Activated naive CD8-positive, alpha-beta T cell treated with anti-CD3 and anti-CD28 coated beads, Interleukin-2, amount 50 U/mL, for 24 hours (primary cell): ENCODE data around the gene MFSD8.
"Not testable (repeated sequence)": the region's sequence is repeated elsewhere in the genome, so short reads cannot be mapped to it uniquely, and the experiment has no call there.

Source experiments
- ATAC-seq: fragments of 150-1000 bp; cut with Tn5 transposase; one replicate; pipeline ENCODE4 v1.10.0; 2021
- DNase-seq: peaks from one replicate; pipeline ENCODE4 v3.0.0; 2021
- H3K27ac Mint-ChIP-seq: one replicate; pipeline ENCODE4 v1.8.0; 2021; ENCODE audit warnings: mild to moderate bottlenecking, mixed read lengths
- H3K27me3 Mint-ChIP-seq: one replicate; pipeline ENCODE4 v1.8.0; 2021; ENCODE audit warnings: mixed read lengths
- H3K36me3 Mint-ChIP-seq: one replicate; pipeline ENCODE4 v1.8.0; 2021; ENCODE audit warnings: low read depth, mixed read lengths
- H3K4me1 Mint-ChIP-seq: one replicate; pipeline ENCODE4 v1.8.0; 2021; ENCODE audit warnings: mixed read lengths
- H3K4me3 Mint-ChIP-seq: one replicate; pipeline ENCODE4 v1.8.0; 2021; ENCODE audit warnings: mild to moderate bottlenecking, moderate library complexity, mixed read lengths
- H3K9me3 Mint-ChIP-seq: one replicate; pipeline ENCODE4 v1.8.0; 2021; ENCODE audit warnings: mixed read lengths

The MFSD8 gene, protein sequence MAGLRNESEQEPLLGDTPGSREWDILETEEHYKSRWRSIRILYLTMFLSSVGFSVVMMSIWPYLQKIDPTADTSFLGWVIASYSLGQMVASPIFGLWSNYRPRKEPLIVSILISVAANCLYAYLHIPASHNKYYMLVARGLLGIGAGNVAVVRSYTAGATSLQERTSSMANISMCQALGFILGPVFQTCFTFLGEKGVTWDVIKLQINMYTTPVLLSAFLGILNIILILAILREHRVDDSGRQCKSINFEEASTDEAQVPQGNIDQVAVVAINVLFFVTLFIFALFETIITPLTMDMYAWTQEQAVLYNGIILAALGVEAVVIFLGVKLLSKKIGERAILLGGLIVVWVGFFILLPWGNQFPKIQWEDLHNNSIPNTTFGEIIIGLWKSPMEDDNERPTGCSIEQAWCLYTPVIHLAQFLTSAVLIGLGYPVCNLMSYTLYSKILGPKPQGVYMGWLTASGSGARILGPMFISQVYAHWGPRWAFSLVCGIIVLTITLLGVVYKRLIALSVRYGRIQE

DNA sequence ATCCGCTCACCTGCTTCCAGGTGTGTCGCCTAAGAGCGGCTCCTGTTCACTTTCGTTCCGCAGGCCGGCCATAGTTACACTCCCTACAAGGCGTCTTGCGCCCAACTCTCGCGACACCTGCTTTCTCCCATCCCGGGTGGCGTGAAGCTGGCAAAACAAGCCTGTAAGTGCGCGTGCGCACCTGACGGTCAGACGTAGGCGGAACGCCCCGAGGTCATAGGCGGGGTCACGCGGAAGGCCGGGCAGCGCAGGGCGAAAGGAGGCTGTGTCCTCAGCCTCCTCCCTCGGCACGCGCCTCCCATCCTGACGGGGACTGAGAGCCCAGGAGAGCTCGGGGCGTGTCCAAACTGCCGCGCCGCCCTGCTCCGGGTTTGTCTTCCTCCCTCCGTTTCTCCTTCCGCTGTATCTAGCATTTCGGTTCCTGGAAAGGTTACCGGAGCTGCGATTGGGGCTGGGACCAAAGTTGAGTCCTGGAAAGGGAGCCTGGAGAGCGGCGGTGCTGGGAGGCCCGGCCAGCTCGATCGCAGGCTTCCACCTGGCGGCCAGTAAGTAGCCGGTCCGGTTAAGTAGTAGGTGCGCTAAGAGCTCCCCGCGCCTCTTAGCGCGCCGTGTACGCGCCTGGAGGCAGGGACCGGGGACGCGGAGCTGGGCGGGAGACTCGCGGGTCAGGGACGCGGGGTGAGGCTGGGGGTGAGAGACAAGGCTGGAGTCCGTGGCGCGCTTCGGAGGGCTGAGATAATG is at the start of gene MFSD8, which contains the start of gene ABHD18:
MFSD8 (minus strand) TSS at position 112 of the 741 bp plus-strand sequence; CDS start at position 72, 40 bp downstream.
ABHD18 (plus strand) TSS at position 345 of the 741 bp plus-strand sequence. CDS start 17,550 bp downstream, outside the sequence.
- peaks cover 16% of the 10 kb centered on the region for H3K36me3 Mint-ChIP-seq
- no peaks in the 10 kb centered on the region for H3K9me3 Mint-ChIP-seq
- ATAC-seq (peak; percentile 97), DNase-seq (peak; percentile 99)
- peak within 1 kb of the TSS; percentile 91 for H3K4me3 Mint-ChIP-seq
- no peaks in the 10 kb centered on the region for H3K27me3 Mint-ChIP-seq
- H3K27ac Mint-ChIP-seq = peak within 1 kb of the TSS; percentile 93
- peaks cover 44% of the 10 kb centered on the region for H3K4me1 Mint-ChIP-seq

GRCh38 chr4:128009428-128009827 is 44.5 kb upstream of the MFSD8 start:
- peaks cover 25% of the 10 kb centered on the region for H3K36me3 Mint-ChIP-seq
- no peak overlapping the region for H3K27ac Mint-ChIP-seq
- no peaks in the 10 kb centered on the region for H3K27me3 Mint-ChIP-seq
- no peak for DNase-seq
- no peaks in the 10 kb centered on the region for H3K9me3 Mint-ChIP-seq
- ATAC-seq = no peak
- H3K4me3 Mint-ChIP-seq = no peak overlapping the region
- H3K4me1 Mint-ChIP-seq = peaks cover 2% of the 10 kb centered on the region

DNA sequence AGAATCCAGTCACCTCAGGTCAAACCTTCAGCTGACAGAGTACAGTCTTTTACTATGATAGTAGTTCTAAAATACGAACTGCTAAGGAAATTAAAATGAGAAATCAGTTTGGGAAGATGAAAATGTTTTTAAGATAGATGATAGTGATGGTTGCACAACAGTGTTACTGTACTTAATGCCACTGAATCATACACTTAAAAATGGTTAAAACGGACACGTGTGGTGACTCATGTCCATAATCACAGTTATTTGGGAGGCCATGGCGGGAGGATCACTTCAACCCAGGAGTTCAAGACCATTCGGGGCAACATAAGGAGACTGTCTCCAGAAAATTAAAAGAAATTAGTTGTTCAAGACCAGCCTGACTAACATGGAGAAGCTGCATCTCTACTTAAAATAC is 41.6 kb upstream of the MFSD8 start:
- Mint-ChIP-seq H3K27me3 (no peaks in the 10 kb centered on the region), H3K36me3 (peaks cover 20% of the 10 kb centered on the region), H3K4me3 (no peak overlapping the region), H3K4me1 (peaks cover 3% of the 10 kb centered on the region), H3K9me3 (no peaks in the 10 kb centered on the region), H3K27ac (no peak overlapping the region)
- no peak for DNase-seq
- ATAC-seq = no peak

- no peaks in the 10 kb centered on the region for H3K27me3 Mint-ChIP-seq
- H3K36me3 Mint-ChIP-seq = peaks cover 48% of the 10 kb centered on the region
- ATAC-seq (peak; percentile 81), DNase-seq (no peak)
- no peak overlapping the region for H3K27ac Mint-ChIP-seq
- peaks cover 14% of the 10 kb centered on the region for H3K9me3 Mint-ChIP-seq
- no peak overlapping the region for H3K4me3 Mint-ChIP-seq
- H3K4me1 Mint-ChIP-seq = peaks cover 18% of the 10 kb centered on the region
These were observed 32.8 kb upstream of the MFSD8 start for GRCh38 chr4:127997534-127998388.

GRCh38 chr4:127996521-127996920 is 31.5 kb upstream of the MFSD8 start:
- H3K27me3 Mint-ChIP-seq, DNase-seq, H3K27ac Mint-ChIP-seq, ATAC-seq, H3K4me3 Mint-ChIP-seq: not testable (repeated sequence)
- Mint-ChIP-seq H3K9me3 (peaks cover 14% of the 10 kb centered on the region), H3K36me3 (peaks cover 45% of the 10 kb centered on the region), H3K4me1 (peaks cover 14% of the 10 kb centered on the region)

DNA sequence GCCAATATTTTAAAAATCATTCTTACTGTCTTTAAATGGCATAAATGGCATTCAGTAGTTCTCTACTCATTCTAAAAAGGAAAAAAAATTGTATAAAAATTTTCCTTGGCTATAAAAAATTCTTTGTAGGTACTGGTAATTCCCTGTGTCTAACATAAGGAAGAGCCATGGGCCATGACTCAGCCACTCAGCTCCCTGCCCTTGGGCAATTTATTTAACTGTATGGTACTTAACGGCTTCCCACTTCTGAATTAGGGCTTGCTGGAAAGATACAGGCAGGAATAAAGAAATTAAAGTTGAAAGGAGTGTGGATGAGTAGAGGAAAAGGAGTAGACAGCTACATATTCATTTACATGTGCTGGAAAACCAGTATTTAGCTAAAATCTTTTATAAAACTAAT is 30.8 kb upstream of the MFSD8 start:
- Mint-ChIP-seq H3K4me3 (no peak overlapping the region), H3K27ac (no peak overlapping the region), H3K4me1 (peaks cover 13% of the 10 kb centered on the region), H3K36me3 (peaks cover 41% of the 10 kb centered on the region), H3K9me3 (peaks cover 14% of the 10 kb centered on the region), H3K27me3 (no peaks in the 10 kb centered on the region)
- ATAC-seq (no peak), DNase-seq (no peak)

DNA sequence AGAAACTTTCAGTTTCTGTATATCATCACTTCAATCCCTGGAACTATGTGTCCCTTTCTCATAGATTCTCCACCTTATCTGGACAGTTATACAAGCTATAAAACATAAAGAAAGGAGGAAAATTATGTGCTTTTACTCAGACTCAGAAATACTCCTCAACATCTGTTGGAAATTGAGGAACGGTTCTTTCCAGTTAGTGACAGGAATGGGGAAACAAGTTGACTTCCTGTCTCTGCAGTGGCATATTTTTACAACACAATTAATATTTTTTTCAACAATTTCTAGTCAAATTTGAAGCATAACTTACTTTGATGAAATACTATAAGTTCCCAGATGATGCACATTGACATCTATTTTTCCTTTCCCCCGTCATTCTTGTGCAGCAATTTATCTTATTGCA is 28.2 kb upstream of the MFSD8 start:
- Mint-ChIP-seq H3K27ac (no peak overlapping the region), H3K36me3 (peaks cover 35% of the 10 kb centered on the region), H3K4me3 (no peak overlapping the region), H3K27me3 (no peaks in the 10 kb centered on the region), H3K4me1 (peaks cover 13% of the 10 kb centered on the region), H3K9me3 (peaks cover 4% of the 10 kb centered on the region)
- DNase-seq (no peak), ATAC-seq (no peak)

- no peaks in the 10 kb centered on the region for H3K9me3 Mint-ChIP-seq
- no peak overlapping the region for H3K27ac Mint-ChIP-seq
- H3K27me3 Mint-ChIP-seq = no peaks in the 10 kb centered on the region
- peaks cover 30% of the 10 kb centered on the region for H3K36me3 Mint-ChIP-seq
- H3K4me1 Mint-ChIP-seq = no peaks in the 10 kb centered on the region
- DNase-seq (no peak), ATAC-seq (no peak)
- H3K4me3 Mint-ChIP-seq = no peak overlapping the region
These were observed 23.7 kb upstream of the MFSD8 start for GRCh38 chr4:127988638-127989037.

DNA sequence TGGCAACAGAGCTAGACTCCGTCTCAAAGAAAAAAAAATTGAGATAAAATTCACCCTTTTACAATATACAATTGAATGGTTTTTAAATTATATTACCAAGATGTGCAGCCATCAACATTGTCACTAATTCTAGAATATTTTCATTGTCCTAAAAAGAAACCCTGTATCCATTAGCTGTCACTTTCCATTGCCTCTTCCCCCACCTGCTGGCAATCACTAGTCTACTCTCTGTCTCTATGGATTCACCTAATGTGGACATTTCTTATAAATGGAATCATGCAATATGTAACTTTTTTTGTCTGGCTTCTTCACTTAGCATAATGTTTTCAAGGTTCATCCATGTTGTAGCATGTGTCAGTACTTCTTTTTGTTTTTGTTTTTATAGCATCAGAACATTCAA is 21.0 kb upstream of the MFSD8 start:
- H3K27me3 Mint-ChIP-seq = no peaks in the 10 kb centered on the region
- H3K36me3 Mint-ChIP-seq = peaks cover 31% of the 10 kb centered on the region
- no peak overlapping the region for H3K4me3 Mint-ChIP-seq
- no peak overlapping the region for H3K27ac Mint-ChIP-seq
- H3K4me1 Mint-ChIP-seq = no peaks in the 10 kb centered on the region
- ATAC-seq (no peak), DNase-seq (no peak)
- no peaks in the 10 kb centered on the region for H3K9me3 Mint-ChIP-seq

DNA sequence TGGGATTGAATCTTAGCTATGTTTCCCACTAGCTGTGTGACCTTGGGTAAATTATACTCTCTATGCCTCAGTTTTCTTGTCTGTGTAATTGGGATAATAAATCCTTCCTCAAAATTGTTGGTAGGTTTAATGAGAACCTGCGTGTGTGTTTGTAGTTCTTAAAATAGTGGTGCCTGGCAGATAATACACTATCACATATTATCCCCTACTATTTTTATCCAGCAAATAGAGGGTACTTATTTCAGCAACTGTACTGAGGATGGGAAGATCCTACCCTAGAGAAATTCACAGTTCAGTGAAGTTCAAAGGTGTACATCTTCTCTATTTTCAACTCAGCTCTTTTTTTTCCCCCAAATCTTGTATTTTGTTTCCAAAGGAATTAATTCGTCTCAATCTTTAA is 17.5 kb upstream of the MFSD8 start:
- Mint-ChIP-seq H3K36me3 (peaks cover 25% of the 10 kb centered on the region), H3K27me3 (no peaks in the 10 kb centered on the region), H3K4me1 (no peaks in the 10 kb centered on the region), H3K27ac (no peak overlapping the region), H3K9me3 (no peaks in the 10 kb centered on the region), H3K4me3 (no peak overlapping the region)
- DNase-seq (no peak), ATAC-seq (no peak)

GRCh38 chr4:127978930-127979329 is 14.0 kb upstream of the MFSD8 start:
- Mint-ChIP-seq H3K27me3 (no peaks in the 10 kb centered on the region), H3K9me3 (no peaks in the 10 kb centered on the region), H3K4me3 (no peak overlapping the region), H3K4me1 (peaks cover 4% of the 10 kb centered on the region), H3K27ac (no peak overlapping the region), H3K36me3 (peaks cover 17% of the 10 kb centered on the region)
- no peak for DNase-seq
- ATAC-seq = no peak

GRCh38 chr4:127975121-127975770 is 10.3 kb upstream of the MFSD8 start:
- no peaks in the 10 kb centered on the region for H3K27me3 Mint-ChIP-seq
- DNase-seq (no peak), ATAC-seq (no peak)
- H3K36me3 Mint-ChIP-seq = peaks cover 14% of the 10 kb centered on the region
- H3K27ac Mint-ChIP-seq = no peak overlapping the region
- H3K4me3 Mint-ChIP-seq = no peak overlapping the region
- no peaks in the 10 kb centered on the region for H3K9me3 Mint-ChIP-seq
- peaks cover 8% of the 10 kb centered on the region for H3K4me1 Mint-ChIP-seq

DNA sequence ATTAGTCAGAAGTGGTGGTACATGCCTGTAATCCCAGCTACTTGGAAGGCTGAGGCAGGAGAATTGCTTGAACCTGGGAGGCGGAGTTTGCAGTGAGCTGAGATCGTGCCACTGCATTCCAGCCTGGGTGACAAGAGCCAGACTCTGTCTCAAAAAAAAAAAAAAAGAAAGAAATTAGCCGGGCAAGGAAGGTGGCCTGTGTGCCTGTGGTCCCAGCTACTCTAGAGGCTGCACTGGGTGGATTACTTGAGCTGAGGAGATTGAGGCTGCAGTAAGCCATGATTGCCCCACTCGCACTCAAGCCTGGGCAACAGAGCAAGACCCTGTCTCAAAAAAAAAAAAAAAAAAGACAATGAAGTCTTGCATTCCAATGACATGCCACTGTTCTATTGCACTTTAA is 6.0 kb upstream of the MFSD8 start:
- not testable (repeated sequence) for H3K4me3 Mint-ChIP-seq, ATAC-seq

DNA sequence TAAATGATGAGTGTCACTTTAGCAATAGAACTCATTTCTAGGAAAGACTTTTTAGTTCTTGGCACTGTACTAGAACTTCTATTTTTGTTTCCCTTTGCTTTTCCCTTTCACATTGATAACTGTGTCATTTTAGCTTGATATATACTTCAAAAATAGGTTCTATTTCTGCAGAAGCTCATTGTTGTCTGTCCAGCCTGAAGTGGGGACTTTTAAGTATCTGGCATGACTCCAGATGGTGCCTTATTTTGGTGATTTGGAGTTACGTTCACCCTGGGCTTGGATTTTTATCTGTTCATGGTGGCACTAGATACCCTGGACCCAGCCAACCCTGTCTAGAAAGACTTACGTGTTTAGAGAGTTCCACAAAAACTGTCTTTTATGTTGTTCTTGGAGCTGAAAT is 3.6 kb upstream of the MFSD8 start:
- no peak overlapping the region for H3K27ac Mint-ChIP-seq
- H3K36me3 Mint-ChIP-seq = peaks cover 7% of the 10 kb centered on the region
- H3K9me3 Mint-ChIP-seq = no peaks in the 10 kb centered on the region
- no peaks in the 10 kb centered on the region for H3K27me3 Mint-ChIP-seq
- DNase-seq (no peak), ATAC-seq (no peak)
- H3K4me1 Mint-ChIP-seq = peaks cover 33% of the 10 kb centered on the region
- H3K4me3 Mint-ChIP-seq = no peak overlapping the region

More for the DNA sequence above, 6.0 kb upstream of the MFSD8 start:
- not testable (repeated sequence) for H3K27ac Mint-ChIP-seq, H3K27me3 Mint-ChIP-seq, DNase-seq, H3K9me3 Mint-ChIP-seq
- H3K4me1 Mint-ChIP-seq = peaks cover 31% of the 10 kb centered on the region
- peaks cover 13% of the 10 kb centered on the region for H3K36me3 Mint-ChIP-seq
